ENCODE data around the gene GNRH2.
"Not testable (repeated sequence)": the region's sequence is repeated elsewhere in the genome, so short reads cannot be mapped to it uniquely, and the experiment has no call there.

Gene GNRH2

DNA sequence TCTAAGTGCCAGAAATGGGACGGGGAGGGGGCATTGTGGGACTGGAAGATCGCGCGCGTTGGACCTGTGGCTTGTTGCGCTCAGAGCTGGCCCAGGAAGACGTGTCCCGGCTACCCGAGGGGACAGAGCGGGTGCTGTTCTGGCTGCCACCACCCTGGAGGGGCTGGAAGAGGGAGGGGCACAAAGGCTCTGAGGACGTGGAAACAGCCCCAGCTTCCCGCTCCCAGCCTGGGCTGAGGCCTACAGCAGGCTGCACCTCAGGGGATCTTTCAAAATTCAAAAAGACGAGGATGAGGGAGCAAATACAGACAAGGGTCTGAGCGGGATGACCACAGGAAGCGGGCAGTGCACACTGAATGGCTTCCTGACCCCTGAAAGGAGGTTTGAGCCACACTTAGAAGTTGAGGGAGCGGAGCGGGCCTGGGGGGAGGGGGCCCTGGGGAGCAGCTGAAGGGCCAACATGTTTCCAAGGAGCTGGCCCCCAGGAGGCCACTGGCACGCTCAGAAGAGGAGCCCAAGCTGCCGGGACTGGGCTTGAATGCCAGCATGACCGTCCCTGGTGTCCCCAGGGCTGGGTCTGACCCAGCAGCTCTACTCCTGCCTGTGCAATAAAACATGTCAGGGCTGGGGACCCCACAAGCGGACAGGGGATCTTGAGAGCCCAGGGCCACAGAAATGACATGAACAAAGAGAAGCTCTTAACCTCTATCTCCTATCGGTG, 29.3 kb downstream of the GNRH2 start:
- DNase-seq (ENCODE audit: low read depth, low spot score): no peak

DNA sequence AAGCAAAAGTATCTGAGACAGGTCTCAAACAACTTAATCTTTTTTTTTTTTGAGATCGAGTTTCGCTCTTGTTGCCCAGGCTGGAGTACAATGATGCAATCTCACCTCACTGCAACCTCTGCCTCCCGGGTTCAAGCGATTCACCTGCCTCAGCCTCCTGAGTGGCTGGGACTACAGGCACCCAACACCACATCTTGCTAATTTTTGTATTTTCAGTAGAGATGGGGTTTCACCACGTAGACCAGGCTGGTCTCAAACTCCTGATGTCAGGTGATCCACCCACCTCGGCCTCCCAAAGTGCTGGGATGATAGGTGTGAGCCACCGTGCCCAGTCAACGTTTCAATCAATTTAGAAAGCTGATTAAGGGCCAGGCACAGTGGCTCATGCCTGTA, 29.8 kb downstream of the GNRH2 start:
- DNase-seq (ENCODE audit: low read depth, low spot score): not testable (repeated sequence)

DNA sequence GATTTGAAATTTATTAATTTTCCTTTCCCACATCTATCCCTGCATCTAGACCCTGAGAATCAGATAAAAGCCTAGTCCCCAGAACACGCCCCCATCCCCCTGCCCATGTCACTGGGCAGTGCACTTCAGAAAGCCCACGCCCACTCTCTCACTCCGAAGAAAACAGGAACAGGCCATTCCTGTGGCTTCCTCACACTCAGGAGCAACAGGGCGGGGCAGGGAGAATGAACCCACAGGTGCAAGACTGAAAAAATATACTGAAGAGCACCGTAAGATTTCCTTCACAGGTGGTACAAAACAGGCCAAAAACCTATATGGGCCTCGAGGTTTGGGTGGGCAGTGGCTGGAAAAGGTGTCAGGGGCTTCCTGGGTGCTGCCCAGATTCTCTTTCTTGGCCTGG, 31.4 kb downstream of the GNRH2 start:
- no peak for DNase-seq (ENCODE audit: low read depth, low spot score)

DNA sequence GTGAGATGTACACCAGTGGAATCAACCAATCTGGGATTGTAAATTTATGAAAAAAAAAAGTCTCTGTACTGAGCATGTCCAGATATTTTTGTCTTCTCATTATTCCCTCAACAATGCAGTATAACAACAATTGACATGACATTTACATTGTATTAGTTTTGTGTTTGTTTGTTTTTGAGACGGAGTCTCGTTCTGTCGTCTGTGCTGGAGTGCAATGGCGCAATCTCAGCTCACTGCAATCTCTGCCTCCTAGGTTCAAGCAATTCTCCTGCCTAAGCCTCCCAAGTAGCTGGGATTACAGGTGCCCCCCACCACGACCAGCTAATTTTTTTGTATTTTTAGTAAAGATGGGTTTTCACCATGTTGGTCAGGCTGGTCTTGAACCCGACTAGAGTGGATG, 31.9 kb downstream of the GNRH2 start:
- not testable (repeated sequence) for DNase-seq (ENCODE audit: low read depth, low spot score)

DNA sequence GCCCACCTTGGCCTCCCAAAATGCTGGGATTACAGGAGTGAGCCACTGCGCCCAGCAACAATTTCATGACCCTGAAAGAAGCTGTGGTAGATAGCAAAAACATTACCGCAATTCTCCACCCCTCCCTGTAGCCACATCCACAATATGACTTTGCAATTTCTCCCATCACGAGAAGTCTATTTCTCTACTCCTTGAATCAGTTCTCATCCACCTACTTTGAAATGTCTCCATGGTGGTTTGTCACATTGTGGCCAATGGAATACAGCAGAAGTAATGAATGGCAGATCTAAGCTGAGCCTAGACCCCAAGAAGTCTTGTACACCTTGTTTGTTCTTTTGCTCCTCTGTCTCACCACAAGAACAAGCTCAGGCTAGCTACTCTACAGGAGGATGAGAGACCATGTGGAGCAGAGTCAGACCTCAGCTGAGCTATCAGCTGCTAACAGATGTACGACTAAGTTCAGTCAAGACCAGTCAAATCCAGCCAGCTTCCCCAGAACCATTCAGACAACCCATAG, 34.3 kb downstream of the GNRH2 start:
- DNase-seq (ENCODE audit: low read depth, low spot score): no peak

DNA sequence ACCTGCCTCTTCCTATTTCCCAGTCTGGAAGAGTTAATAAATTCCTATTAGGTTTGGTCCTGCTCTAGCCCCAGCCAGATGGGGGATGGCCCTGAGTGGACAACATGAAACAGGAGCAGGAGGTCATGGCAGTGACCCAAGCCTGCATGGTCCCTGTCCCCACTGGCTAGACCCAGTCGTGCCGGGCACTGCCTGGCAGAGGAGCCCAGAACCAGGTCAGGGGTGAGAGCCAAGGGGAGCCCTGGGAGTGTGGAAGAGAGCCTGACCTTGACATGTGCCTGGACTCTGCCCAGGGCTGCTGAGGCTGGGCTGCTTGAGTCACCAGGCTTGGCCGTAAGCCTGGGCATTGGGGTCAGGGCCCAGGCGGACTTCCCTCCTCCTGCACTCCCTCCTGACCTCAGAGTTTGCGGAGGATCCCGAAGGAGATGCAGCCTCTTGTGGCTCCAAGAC, 37.5 kb downstream of the GNRH2 start:
- no peak for DNase-seq (ENCODE audit: low read depth, low spot score)

DNA sequence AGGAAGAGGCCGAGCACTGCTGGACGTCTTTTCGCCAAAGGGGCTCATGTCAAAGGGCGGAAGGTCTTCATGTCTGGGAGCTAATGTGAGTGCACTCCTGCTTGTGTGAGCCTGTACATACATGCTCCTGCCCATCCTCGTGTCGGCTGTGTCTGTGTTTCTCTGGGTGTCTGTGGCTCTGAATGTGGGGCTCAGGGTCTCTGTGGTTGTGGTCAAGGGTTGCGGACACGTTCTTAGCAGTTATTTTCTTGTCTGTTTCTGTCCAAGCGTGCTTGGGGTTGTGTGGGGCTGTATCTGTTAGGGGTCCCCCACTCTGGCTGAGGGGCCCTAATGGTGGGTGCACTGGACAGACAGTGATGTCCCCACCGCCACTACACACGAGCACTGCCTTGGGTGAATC, 38.2 kb downstream of the GNRH2 start:
- no peak for DNase-seq (ENCODE audit: low read depth, low spot score)

DNA sequence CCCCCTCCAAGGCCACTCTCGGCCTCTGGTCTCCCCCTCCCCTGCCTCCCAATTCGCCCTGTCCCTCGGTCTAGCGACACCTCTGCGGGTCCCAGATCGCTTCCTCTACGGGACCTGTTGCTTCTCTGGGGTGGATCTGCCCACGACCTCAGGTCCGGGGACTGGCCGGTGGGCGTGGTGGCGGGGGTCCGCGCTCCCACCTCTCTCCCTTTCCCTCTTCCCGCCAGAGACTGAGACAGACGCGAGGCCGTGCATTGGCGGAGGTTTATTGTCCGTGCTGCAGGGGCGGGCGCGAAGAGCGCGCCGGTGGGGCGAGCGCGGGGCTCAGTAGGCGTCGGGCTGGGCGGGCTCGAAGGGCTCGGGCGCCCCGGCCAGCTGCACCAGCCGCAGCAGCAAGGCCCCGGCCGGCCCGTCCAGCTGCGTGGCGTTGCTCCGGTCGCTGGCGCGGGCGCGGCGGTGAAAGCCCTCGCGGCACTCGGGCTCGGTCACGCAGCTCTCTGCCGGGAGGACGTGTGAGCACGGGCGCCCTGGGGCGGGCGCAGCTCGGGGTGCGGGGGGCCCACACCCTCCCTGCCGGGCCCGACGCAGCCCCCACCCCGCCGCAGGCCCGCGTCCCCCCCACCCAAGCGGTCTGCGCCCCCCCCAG, 39.0 kb downstream of the GNRH2 start:
- no peak for DNase-seq (ENCODE audit: low read depth, low spot score)

DNA sequence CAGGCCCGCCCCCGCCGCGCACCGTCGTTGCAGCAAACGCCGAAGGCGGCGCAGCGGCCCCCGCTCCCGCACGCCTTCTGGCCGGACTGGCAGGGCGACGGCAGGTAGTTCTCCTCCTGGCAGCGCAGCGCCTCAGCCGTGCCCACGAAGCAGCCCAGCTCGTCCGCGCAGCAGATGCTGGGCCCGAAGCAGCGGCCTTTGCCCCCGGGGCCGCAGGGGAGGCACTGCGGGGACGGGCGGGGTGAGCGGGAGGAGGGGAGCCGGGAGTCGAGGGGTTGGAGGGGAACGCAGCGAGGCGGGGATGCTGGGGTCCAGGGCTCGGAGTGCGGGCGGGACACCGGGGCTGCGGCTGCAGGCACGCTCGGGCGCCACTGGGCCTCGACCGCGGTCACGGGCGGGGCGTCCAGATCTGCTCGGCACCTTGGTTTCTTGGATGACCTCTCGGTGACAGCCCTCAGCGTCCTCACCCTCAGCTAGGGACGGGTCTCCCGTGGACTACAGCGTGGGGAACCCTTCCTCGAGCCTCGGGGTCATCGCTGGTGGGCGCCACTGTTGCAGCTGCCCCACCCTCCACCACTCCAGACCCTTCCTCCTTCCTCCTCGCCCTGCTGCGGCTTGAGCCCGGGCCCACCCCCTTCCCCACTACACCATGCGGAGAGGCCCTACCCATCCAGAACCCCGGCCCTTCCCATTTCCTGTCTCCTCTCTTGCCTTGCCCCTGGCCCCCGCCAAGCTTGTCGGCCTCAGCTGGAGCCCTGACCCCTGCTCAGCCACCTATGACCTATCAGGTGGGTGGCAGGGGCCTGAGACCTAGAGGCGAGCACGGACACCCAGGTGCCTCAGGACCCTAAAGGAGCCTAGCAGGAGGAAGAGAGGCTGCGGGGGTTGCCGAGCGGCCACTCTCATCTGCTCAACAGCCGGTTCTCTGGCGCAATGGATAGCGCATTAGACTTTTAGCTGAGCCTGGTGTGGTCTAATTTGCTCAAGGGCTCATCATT, 39.8 kb downstream of the GNRH2 start:
- no peak for DNase-seq (ENCODE audit: low read depth, low spot score)

DNA sequence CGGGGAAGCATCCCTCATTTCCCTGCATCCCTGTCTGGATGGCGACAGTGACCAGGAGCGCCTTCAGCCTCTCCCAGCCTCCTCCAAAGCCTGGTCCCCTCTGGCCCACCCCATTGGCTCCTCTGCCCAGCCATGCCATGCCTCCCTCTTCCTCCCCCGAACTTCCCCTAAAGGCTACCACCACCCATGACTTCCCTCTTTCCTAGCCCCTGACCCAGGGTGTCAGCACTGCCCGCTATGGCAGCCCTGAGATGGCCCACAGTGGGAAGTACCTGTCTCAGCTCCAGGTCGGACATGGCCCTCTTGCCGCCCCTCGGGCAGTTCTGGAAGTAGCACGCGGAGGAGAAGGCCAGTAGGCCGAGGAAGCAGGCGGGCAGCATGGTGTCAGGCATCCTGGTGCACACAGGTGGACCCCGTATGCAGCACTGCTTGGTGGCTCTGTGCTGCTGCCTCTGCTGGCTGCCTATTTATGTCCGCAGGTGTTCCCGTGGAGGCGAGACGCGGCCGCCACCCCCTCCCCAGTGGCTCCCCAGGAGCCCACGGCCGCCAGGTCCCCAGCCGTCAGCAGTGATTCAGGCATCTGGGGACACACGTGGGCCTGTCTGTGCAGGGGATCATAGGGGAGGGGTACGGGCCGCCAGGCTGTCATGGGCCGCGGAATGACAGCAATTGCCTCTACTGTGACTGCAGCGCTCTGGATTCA, 41.0 kb downstream of the GNRH2 start, which contains the start of gene AVP:
Gene AVP, minus strand, starts transcription at position 442 of the 703 bp plus-strand sequence. Its CDS starts 50 bp downstream, at position 392.
- no peak for DNase-seq (ENCODE audit: low read depth, low spot score)

DNA sequence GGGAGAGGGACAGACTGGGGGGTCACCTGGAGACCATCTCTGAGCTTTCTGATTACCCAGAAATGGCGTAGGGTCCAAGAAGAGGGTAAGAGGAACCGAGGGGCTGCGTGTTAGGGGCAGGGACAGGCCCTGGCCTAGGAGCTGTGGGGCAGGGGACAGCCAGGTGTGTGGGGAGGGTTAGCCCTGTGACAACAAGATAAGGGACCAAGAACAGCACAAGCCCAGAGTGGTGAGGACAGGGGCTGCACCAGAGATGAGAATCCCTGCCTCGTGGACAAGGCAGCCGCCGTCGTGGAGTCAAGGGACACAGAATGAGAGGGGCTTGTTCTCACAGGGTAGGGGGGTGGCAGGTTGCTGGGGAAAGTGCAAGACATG, 41.6 kb downstream of the GNRH2 start:
- DNase-seq (ENCODE audit: low read depth, low spot score): no peak

DNA sequence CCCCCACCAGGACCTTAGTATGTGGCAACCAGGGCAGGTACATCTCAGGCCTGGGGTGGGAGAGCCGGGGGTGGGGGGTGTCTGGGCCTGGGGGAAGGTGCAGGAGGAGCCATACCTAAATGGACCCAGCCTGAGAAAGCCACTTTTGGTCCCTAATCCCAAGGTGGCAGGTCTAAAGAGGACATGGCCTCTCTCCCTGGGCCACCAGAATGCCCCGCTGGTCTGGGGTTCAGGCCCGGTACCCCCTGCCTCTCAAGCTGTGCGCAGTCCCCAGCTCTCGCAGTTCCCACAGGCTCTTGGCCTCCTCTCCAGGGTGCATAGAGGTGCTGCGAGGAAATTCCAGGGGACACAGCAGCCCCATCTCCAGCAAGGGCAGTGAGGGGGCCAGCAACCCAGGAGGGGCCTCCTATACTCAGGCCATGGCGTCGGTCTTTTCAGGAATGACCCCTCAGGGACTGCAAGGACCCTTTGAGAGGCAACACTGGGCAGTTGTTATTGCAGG, 42.2 kb downstream of the GNRH2 start:
- DNase-seq (ENCODE audit: low read depth, low spot score): no peak

DNA sequence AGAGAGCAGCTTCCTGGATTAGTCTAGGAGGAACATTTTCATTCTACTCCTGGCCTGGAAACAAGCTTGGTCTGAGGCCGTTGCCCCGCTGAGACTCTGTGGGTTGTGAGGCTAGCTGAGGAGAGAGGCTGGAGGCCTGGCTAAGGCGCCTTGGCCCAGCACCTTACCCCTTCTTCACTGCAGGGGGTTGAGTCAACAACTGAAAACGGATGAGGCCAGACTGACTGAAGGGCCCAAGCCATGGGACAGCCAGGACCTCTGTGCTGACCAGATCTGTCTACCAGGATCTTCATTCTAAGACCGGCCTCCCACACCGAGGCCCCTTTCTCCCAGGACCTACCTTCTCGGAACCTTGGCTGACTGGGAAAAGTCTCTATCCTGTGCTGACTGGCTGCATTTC, 44.6 kb downstream of the GNRH2 start:
- DNase-seq (ENCODE audit: low read depth, low spot score): no peak

DNA sequence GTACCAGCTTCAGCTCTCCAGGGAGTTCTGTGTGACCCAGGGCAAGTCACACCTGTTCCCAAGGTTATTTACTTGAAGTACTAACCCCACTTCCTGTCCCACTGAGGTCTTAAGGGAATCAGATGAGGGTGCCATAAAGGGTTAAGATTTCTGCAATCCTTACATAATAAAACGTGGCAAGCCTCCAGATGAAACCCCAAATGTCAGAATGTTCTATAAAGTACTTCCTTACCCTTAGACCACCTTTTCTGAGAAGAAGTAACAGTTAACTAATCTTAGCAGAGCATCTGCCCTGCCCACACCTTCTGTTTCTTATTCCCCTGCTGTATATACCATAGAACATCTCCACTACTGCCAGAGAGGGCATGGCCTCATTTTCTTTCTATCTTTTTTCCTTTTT, 47.1 kb downstream of the GNRH2 start:
- DNase-seq (ENCODE audit: low read depth, low spot score): no peak

DNA sequence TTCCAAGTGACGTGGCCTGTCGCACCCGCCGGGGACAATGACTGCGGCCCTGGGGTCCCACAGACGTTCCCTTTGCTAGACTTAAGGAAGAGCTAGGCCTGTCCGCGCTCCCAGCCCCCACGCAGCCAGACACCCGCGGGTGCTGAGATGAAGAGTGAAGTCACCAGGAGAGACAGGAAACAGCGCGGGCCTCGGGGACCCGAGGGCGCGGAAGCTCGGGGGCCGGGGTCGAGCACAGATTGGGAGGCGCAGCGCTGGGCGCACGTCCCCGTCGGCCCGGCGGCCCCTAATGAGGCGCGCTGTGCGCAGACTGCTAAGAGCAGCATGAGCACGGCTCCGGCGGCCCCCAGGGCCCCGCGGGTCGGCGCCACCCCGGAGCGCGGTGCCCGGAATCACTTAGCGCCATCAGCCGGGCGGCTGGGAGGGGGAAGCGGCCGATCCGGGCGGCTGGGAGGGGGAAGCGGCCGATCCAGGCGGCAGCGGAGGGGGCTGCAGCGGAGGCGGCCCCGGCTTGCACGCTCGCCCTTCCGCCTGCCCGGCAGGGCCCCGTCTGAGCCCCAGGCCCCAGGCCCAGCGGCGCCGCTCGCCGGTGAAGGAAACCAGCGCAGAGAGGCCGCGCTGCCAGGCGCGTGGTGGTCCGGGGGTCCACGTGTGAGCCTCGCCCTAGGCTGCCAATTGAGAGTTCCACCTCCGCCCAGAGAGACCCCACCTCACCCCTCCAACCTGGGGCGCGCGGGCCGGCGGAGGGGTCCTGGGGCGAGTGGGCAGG, 49.4 kb downstream of the GNRH2 start:
- no peak for DNase-seq (ENCODE audit: low read depth, low spot score)

DNA sequence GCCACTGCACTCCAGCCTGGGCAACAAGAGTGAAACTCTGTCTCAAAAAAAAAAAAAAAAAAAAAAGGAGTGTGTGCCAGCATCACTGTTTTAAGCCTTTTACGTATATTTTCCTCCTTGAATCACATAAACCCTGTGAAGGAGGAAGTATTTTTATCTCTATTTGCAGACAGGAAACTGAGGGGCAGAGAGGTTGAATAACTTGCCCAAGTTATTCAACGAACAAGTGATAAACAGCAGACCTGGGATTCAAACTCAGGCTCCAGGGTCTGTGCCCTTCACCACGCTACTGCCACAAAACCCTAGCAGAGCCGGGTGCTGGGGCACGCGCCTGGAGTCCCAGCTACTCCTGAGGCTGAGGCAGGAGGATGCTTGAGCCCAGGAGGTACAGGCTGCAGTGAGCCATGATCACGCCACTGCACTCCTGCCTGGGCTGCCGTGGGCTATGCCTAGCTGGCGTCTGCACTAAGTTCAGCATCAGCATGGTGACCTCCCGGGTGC, 50.5 kb downstream of the GNRH2 start:
- no peak for DNase-seq (ENCODE audit: low read depth, low spot score)

DNA sequence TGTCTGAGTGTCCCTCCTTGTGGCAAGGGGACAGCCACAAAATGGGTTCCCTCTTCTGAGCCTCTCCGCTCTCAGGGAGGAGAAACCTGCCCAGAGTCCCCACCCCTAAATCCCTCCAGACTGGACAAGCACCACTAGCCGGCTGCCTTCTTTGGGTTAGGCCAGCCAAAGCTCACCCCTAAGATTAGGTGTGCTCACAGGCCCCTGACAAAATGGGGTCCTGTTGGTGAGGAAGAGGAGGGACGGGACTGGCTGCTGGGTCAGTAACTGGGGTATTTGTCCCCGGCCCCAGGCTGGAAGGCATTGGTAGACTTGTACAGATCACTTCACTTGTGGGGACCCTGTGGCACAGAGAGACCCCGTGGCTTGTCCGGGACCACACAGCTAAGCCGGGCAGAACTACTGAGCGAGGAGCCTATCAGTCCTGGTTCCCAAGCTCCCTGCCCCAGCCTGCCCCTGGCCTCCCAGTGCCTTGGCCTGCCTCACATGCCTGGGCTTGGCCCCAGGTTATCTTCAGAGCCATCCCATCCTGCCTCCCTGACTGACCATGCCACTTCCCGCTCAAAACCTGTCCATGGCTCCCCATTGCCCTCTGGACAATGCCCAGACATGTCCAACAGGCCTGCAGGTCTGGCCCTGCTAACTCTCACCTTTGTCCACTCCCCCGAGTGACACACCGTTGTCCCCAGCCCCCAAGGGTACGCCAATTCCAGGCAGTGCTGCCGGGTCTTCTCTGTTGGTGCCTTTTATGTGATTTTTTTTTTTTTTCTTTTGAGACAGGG, 51.6 kb downstream of the GNRH2 start:
- no peak for DNase-seq (ENCODE audit: low read depth, low spot score)
